OCI-LY3 (cell line): ENCODE results near the gene KLRC3.
"Not testable (repeated sequence)": the region's sequence is repeated elsewhere in the genome, so short reads cannot be mapped to it uniquely, and the experiment has no call there.

Experiments used
- CTCF ChIP-seq: fragments of 200-600, 300-600 bp; sonication (generic); IDR thresholded peaks from 2 replicates; pipeline ENCODE4 v1.5.1; 2014; ENCODE audit warnings: antibody characterized with exemption, low read length, low read depth
- EZH2phosphoT487 ChIP-seq: fragments of 200-600 bp; shearing (Covaris generic); IDR thresholded peaks from 2 replicates; pipeline ENCODE4 v1.6.1; 2018; ENCODE audit warnings: antibody characterized with exemption, mixed run types, low read depth

DNA sequence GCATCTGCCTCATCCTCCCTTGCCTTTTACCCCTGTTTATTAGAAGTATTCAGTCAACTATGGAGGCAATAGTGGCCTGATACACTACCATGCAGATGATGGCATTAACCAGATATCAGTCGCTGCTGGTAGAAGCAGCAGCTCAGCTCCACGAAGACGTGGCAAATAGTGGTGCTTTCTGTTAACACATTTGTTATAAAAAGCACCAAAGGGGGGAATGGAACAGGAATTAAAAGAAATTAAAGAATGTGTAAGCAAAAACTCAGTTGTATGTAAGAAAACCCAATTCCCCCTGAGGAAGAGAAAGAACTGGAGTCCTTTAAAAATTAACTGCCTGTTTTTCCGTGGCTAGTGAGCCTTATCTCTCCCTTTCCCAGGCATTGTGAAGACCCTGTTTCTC lies 52.7 kb downstream of the KLRC3 start:
- not testable (repeated sequence) for TF ChIP-seq CTCF, EZH2phosphoT487
